HL-60 (cell line): Measurements from ENCODE around the gene HTR2C.

ENCODE experiments used
- GABPA ChIP-seq: IDR thresholded peaks from 2 replicates; pipeline ENCODE4 v1.6.1; 2012; ENCODE audit warnings: low read depth
- TF ChIP-seq, protein P1 (sequence below): IDR thresholded peaks from one replicate; pipeline ENCODE4 v1.5.1; 2011; ENCODE audit warnings: low read length, control low read depth, inconsistent platforms; ENCODE audit not compliant: insufficient read depth

GRCh38 chrX:114717921-114718320, 134.0 kb downstream of the HTR2C start:
- TF ChIP-seq, protein P1, sequence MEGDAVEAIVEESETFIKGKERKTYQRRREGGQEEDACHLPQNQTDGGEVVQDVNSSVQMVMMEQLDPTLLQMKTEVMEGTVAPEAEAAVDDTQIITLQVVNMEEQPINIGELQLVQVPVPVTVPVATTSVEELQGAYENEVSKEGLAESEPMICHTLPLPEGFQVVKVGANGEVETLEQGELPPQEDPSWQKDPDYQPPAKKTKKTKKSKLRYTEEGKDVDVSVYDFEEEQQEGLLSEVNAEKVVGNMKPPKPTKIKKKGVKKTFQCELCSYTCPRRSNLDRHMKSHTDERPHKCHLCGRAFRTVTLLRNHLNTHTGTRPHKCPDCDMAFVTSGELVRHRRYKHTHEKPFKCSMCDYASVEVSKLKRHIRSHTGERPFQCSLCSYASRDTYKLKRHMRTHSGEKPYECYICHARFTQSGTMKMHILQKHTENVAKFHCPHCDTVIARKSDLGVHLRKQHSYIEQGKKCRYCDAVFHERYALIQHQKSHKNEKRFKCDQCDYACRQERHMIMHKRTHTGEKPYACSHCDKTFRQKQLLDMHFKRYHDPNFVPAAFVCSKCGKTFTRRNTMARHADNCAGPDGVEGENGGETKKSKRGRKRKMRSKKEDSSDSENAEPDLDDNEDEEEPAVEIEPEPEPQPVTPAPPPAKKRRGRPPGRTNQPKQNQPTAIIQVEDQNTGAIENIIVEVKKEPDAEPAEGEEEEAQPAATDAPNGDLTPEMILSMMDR, result no peak
- TF ChIP-seq GABPA, result no peak
